Natural killer cell (primary cell): ENCODE results near the gene TGM1. TPM values are rescaled to one million over a fixed set of nuclear protein-coding genes. Genes with fewer than 3 reads are reported as not detected.

Source experiments
- ATAC-seq, 3 donors: fragments of 150-1000 bp in 2 of 3; fragments of 200-7000 bp in 1 of 3; cut with Tn5 transposase; 1 replicate in 1 of 3; 2 replicates in 2 of 3; pipeline ENCODE4 v1.10.0; 2021; ENCODE audit warnings: mild to moderate bottlenecking in 2 of 3, moderate library complexity in 2 of 3
- DNase-seq, 2 donors: peaks; one replicate each; pipeline versions ENCODE4 v3.0.0 to v3.0.0-alpha.2; 2013 to 2021; ENCODE audit warnings: mixed read lengths in 1 of 2
- H3K27ac ChIP-seq: one replicate; pipeline ENCODE4 v1.5.1; 2013; ENCODE audit warnings: mild to moderate bottlenecking, low read length
- H3K27me3 ChIP-seq: one replicate; pipeline ENCODE4 v1.6.1; 2013; ENCODE audit warnings: low read length; ENCODE audit not compliant: control insufficient read depth, insufficient read depth
- H3K36me3 ChIP-seq: one replicate; pipeline ENCODE4 v1.6.1; 2013; ENCODE audit warnings: low read length; ENCODE audit not compliant: control insufficient read depth, insufficient read depth
- H3K4me1 ChIP-seq: one replicate; pipeline ENCODE4 v1.6.1; 2013; ENCODE audit warnings: low read length; ENCODE audit not compliant: control insufficient read depth, insufficient read depth
- H3K4me3 ChIP-seq: one replicate; pipeline ENCODE4 v1.5.1; 2013; ENCODE audit warnings: low read length
- H3K9me3 ChIP-seq: one replicate; pipeline ENCODE4 v1.6.1; 2013; ENCODE audit warnings: low read length; ENCODE audit not compliant: control insufficient read depth, insufficient read depth
- H3K27ac Mint-ChIP-seq, 2 donors: one replicate each; pipeline ENCODE4 v1.8.0; 2022; ENCODE audit warnings: mild to moderate bottlenecking in 2 of 2, mixed read lengths in 2 of 2, moderate library complexity in 1 of 2
- H3K27me3 Mint-ChIP-seq, 2 donors: one replicate each; pipeline ENCODE4 v1.8.0; 2022; ENCODE audit warnings: low read depth in 2 of 2, mixed read lengths in 2 of 2
- H3K36me3 Mint-ChIP-seq: one replicate; pipeline ENCODE4 v1.8.0; 2022; ENCODE audit warnings: mixed read lengths
- H3K4me1 Mint-ChIP-seq, 2 donors: one replicate each; pipeline ENCODE4 v1.8.0; 2022; ENCODE audit warnings: mixed read lengths in 2 of 2
- H3K4me3 Mint-ChIP-seq: one replicate; pipeline ENCODE4 v1.8.0; 2022; ENCODE audit warnings: mild to moderate bottlenecking, moderate library complexity, mixed read lengths
- H3K9me3 Mint-ChIP-seq, 2 donors: one replicate each; pipeline ENCODE4 v1.8.0; 2022; ENCODE audit warnings: mixed read lengths in 2 of 2
- WGBS: methylation state at CpG from one replicate; pipeline ENCODE4 v1.1.7; 2013; ENCODE audit warnings: missing lambda C conversion rate; ENCODE audit not compliant: insufficient coverage; 5-methylcytosine and 5-hydroxymethylcytosine counted together
- intact Hi-C: fragments of 100-400 bp; cut with micrococcal nuclease; formaldehyde crosslinking; loops from one replicate; pipeline ENCODE4 v1.14.2; 2022
- total RNA-seq, 4 donors: library from RNA; stranded (reverse); fragments of 120-200 nt in 1 of 4; gene quantifications; one replicate each; pipeline versions ENCODE4 v1.2.3 to v1.2.4, GENCODE V29; 2013 to 2022
- TF ChIP-seq, protein P1 (sequence below): fragments of 200-600 bp; IDR thresholded peaks from one replicate; pipeline ENCODE4 v1.8.0; 2022; ENCODE audit warnings: antibody characterized with exemption

The TGM1 gene
- total RNA-seq, 3 donors from 2014 or later (not counting 1 experiment from before 2014, with no cell fraction given) = 1.7 to 4.9 (median 4.7) TPM

DNA sequence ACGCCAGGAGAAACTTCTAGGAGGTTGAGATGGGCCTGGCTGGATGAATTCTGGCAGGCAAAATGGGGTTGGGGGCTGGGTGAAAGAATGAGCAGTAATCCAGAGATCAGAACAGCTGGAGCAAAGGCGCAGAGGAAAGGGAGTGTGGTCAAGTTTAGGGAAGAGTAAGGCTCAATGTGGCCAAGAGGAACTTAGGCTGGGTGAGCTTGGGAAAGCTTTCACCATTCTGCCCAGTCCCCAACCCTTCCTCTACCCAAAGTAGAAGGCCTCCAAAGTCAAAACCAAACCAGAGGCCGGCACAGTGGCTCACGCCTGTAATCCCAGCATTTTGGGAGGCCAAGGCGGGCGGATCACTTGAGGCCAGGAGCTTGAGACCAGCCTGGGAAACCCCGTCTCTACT lies 18.7 kb upstream of the TGM1 start:
- DNase-seq = no peak
- Mint-ChIP-seq H3K4me1 (peaks cover 18 to 24% of the 10 kb centered on the region in 2 donors), H3K9me3 (no peaks in the 10 kb centered on the region), H3K27ac (no peak overlapping the region), H3K4me3 (no peak overlapping the region), H3K36me3 (no peaks in the 10 kb centered on the region), H3K27me3 (no peaks in the 10 kb centered on the region)
- peaks cover 29% of the 10 kb centered on the region for H3K4me1 ChIP-seq
- no peaks in the 10 kb centered on the region for H3K9me3 ChIP-seq
- intact Hi-C loops = no loop called here
- no peaks in the 10 kb centered on the region for H3K36me3 ChIP-seq
- 97% methylated on average over 7 of the region's 7 CpGs for WGBS
- no peak overlapping the region for H3K4me3 ChIP-seq
- H3K27ac ChIP-seq = no peak overlapping the region
- no peak for ATAC-seq
- TF ChIP-seq, protein P1, sequence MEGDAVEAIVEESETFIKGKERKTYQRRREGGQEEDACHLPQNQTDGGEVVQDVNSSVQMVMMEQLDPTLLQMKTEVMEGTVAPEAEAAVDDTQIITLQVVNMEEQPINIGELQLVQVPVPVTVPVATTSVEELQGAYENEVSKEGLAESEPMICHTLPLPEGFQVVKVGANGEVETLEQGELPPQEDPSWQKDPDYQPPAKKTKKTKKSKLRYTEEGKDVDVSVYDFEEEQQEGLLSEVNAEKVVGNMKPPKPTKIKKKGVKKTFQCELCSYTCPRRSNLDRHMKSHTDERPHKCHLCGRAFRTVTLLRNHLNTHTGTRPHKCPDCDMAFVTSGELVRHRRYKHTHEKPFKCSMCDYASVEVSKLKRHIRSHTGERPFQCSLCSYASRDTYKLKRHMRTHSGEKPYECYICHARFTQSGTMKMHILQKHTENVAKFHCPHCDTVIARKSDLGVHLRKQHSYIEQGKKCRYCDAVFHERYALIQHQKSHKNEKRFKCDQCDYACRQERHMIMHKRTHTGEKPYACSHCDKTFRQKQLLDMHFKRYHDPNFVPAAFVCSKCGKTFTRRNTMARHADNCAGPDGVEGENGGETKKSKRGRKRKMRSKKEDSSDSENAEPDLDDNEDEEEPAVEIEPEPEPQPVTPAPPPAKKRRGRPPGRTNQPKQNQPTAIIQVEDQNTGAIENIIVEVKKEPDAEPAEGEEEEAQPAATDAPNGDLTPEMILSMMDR = no peak
- no peaks in the 10 kb centered on the region for H3K27me3 ChIP-seq

DNA sequence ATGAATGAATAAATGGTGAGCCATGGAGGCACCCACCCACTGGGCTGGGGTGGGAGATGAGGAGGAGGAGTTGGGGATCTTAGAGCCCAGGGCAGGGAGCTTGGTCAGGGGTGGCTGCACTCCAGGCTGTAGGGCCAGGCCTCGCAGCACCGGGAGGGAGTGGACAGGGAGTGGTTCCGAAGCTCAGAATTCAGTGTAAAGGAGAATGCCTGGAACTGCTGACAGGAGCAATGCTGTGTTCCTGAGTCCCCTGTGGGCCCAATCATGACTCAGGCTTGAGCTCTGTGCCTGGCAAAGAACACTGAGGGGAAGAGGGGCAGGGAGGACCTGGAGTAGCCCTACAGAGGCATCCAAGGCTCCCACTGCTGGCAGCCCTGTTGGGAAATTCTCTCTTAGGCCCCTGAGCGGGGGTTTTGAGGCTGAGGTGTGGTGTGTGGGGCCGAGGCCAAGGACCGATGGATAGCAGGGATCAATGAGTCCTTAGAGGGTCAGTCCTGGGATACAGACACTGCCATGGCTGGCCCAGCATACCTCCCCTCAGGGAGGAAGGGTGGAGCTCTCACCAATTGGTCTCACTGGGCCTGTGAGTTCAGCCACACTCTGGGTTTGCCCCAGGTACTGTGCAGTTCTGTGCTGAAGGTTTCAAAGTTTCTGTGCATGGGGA lies 18.0 kb upstream of the TGM1 start:
- Histone ChIP-seq H3K27ac (no peak overlapping the region), H3K27me3 (no peaks in the 10 kb centered on the region), H3K4me1 (peaks cover 29% of the 10 kb centered on the region), H3K9me3 (no peaks in the 10 kb centered on the region), H3K4me3 (no peak overlapping the region), H3K36me3 (no peaks in the 10 kb centered on the region)
- H3K4me1 Mint-ChIP-seq = peaks cover 18 to 24% of the 10 kb centered on the region in 2 donors
- H3K4me3 Mint-ChIP-seq = no peak overlapping the region
- no peak for DNase-seq
- intact Hi-C loops = no loop called here
- TF ChIP-seq, protein P1 = no peak
- no peaks in the 10 kb centered on the region for H3K36me3 Mint-ChIP-seq
- ATAC-seq = no peak
- H3K27ac Mint-ChIP-seq = peak overlapping the region in 1 of 2 donors; percentile 41
- WGBS = 98% methylated on average over 6 of the region's 6 CpGs
- no peaks in the 10 kb centered on the region for H3K27me3 Mint-ChIP-seq
- H3K9me3 Mint-ChIP-seq = no peaks in the 10 kb centered on the region

DNA sequence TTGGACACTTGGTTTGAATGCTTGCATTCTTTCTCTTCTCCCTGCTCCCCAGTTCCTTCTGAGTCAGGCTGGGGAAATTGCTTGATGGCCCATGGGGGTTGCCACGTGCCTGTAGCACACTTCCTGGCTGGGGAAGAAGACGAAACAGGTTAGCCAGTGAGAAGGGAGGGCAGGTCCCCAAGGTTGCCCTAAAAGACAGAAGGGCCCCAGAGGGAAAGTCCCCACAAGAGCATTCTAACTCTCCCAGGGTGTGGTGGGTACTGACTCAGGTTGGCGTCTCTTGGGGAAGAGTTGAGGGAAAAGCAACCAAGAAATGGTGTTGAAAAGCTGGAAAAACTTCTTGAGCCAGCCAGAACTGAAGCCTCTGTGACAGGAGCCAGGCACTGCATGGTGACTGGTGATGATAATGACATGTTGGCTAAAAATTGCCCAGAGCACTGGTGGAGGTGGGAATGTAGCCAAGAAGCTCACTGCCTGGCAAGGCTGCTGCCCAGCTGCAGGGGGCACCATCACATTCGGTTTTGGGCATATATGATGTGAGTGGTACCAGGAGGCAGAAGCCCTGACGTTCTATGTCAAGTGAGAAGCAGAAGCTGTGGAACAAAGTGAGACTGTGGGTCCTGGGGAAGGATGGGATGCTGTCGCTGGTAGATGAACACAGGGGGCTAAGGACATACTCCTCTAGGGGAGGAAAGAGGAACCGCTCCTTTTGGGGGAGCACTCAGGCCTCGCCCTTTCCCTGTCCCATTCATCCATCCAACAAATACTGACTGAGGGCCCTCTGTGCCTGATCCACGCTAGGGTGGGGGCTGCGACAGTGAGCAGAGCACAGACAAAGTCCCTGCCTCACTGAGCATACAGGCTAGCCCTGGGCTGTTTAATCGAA lies 16.6 kb upstream of the TGM1 start:
- Histone ChIP-seq H3K27ac (peak overlapping the region; percentile 23), H3K36me3 (no peaks in the 10 kb centered on the region), H3K4me3 (no peak overlapping the region), H3K27me3 (no peaks in the 10 kb centered on the region), H3K9me3 (no peaks in the 10 kb centered on the region), H3K4me1 (peaks cover 35% of the 10 kb centered on the region)
- intact Hi-C loops = no loop called here
- DNase-seq (peak in 1 of 2 donors; percentile 79), ATAC-seq (peak in 2 of 3 donors; percentile 72 to 77)
- Mint-ChIP-seq H3K4me3 (no peak overlapping the region), H3K36me3 (no peaks in the 10 kb centered on the region), H3K27ac (peak overlapping the region in 1 of 2 donors; percentile 54), H3K9me3 (no peaks in the 10 kb centered on the region), H3K4me1 (peaks cover 18 to 24% of the 10 kb centered on the region in 2 donors), H3K27me3 (no peaks in the 10 kb centered on the region)
- TF ChIP-seq, protein P1 = no peak
- WGBS = 54% methylated on average over 10 of the region's 11 CpGs
